Esophagus squamous epithelium (tissue), 4 donors: Measurements from ENCODE around the gene PCDHGB2.
A peak's percentile ranks its signal among the peaks of the same experiment; 100 is the strongest.

Experiments used
- CTCF ChIP-seq, 6 experiments: fragments of 450-650 bp in 4 of 6; fragments of 200-600 bp in 2 of 6; sonication (generic) in 2 of 6; IDR thresholded peaks; one replicate each; pipeline ENCODE4 v1.5.1; 2016 to 2019; ENCODE audit warnings: antibody characterized with exemption in 6 of 6, mild to moderate bottlenecking in 4 of 6, moderate library complexity in 4 of 6
- POLR2A ChIP-seq, 4 donors: fragments of 450-650 bp; IDR thresholded peaks; one replicate each; pipeline ENCODE4 v1.6.1; 2017; ENCODE audit warnings: antibody characterized with exemption in 4 of 4, mild to moderate bottlenecking in 4 of 4, moderate library complexity in 3 of 4

DNA sequence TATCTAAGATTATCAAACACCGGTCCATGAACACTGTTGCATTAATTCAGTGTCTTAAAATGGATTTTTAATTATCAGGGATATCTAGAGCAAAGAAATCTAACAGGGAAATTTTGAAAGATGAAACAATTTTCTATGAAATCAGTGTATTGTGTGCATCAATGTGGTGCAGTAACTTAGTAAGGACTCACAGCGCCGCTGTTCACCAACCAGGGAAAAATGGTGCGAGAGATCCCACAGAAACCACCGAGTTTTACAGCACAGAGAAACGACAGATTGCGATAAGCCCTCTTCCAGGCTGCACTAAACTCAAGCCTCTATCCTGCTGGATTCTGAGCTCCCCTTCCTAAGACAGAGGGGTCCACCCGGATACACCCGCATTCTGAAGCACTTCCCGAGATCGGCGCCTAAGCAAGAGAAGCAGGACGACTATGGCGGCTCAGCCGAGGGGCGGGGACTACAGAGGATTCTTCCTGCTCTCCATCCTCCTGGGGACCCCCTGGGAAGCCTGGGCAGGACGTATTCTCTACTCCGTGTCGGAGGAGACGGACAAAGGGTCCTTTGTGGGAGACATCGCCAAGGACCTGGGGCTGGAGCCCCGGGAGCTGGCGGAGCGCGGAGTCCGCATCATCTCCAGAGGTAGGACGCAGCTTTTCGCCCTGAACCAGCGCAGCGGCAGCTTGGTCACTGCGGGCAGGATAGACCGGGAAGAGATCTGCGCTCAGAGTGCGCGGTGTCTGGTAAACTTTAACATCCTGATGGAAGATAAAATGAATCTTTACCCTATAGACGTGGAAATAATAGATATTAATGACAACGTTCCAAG is 22.9 kb downstream of the PCDHGB2 start, which contains the start of gene PCDHGA7:
- no peak for TF ChIP-seq POLR2A (IDR thresholded peaks at IDR 0.05)
- peak in 2 of 6 experiments; percentile 11 to 14 for TF ChIP-seq CTCF (IDR thresholded peaks at IDR 0.05)
